CD4-positive, alpha-beta T cell treated with Interferon alpha-2 for 1 hour (primary cell): ENCODE data around the gene DRD4.

ENCODE experiments used
- DNase-seq, 2 donors: peaks; one replicate each; pipeline ENCODE4 v3.0.0-alpha.2; 2020 to 2022

Gene DRD4

GRCh38 chr11:636511-637332, at the start of gene DRD4:
Gene DRD4 (plus strand): TSS chr11:637269. CDS start chr11:637305, 36 bp downstream.
- no peak for DNase-seq

GRCh38 chr11:587546-587945, 49.5 kb upstream of the DRD4 start:
- DNase-seq: no peak

GRCh38 chr11:587978-588380, 49.1 kb upstream of the DRD4 start:
- DNase-seq: peak; percentile 71 to 76

GRCh38 chr11:589798-590197, 47.3 kb upstream of the DRD4 start:
- DNase-seq: no peak

- no peak for DNase-seq
These were observed 46.1 kb upstream of the DRD4 start for GRCh38 chr11:590997-591396.

GRCh38 chr11:592501-592900, 44.6 kb upstream of the DRD4 start:
- no peak for DNase-seq

GRCh38 chr11:592918-593317, 44.2 kb upstream of the DRD4 start:
- no peak for DNase-seq

GRCh38 chr11:593347-593746, 43.7 kb upstream of the DRD4 start:
- DNase-seq: no peak

- DNase-seq: no peak
These were observed 41.7 kb upstream of the DRD4 start for GRCh38 chr11:595400-595799.

GRCh38 chr11:596374-596773, 40.7 kb upstream of the DRD4 start:
- no peak for DNase-seq

- no peak for DNase-seq
These were observed 39.8 kb upstream of the DRD4 start for GRCh38 chr11:597166-597725.

GRCh38 chr11:598005-598680, 38.9 kb upstream of the DRD4 start:
- DNase-seq: no peak

GRCh38 chr11:601573-602245, 35.4 kb upstream of the DRD4 start:
- no peak for DNase-seq

- no peak for DNase-seq
These were observed 33.9 kb upstream of the DRD4 start for GRCh38 chr11:603154-603553.

- DNase-seq: no peak
These were observed 31.6 kb upstream of the DRD4 start for GRCh38 chr11:605286-606129.

- no peak for DNase-seq
These were observed 30.8 kb upstream of the DRD4 start for GRCh38 chr11:606245-606644.

- no peak for DNase-seq
These were observed 29.9 kb upstream of the DRD4 start for GRCh38 chr11:607020-607780.

- DNase-seq: no peak
These were observed 29.0 kb upstream of the DRD4 start for GRCh38 chr11:607971-608659.

- DNase-seq: no peak
These were observed 28.2 kb upstream of the DRD4 start for GRCh38 chr11:608791-609251.

GRCh38 chr11:609341-609811, 27.7 kb upstream of the DRD4 start:
- DNase-seq: no peak
